Subcutaneous adipose tissue (tissue), 4 donors: Measurements from ENCODE around the gene ERC2. TPM values are rescaled to one million over a fixed set of nuclear protein-coding genes. Genes with fewer than 3 reads are reported as not detected.

Experiments
- CTCF ChIP-seq: fragments of 450-650 bp; IDR thresholded peaks from one replicate; pipeline ENCODE4 v1.5.1; 2016; ENCODE audit warnings: low read depth, mild to moderate bottlenecking, control low read depth, antibody characterized with exemption, moderate library complexity
- total RNA-seq, 4 donors: library from RNA; depleted of rRNA; stranded (reverse); fragments of >200 nt; gene quantifications; one replicate each; pipeline ENCODE4 v1.1.0, GENCODE V29; 2016

ERC2 gene
- total RNA-seq, 4 donors from 2014 or later = 1.1 TPM; not detected in 3

GRCh38 chr3:55716611-55717225 is 751.5 kb downstream of the ERC2 start:
- TF ChIP-seq CTCF = no peak

- TF ChIP-seq CTCF = no peak
Measured at GRCh38 chr3:55716044-55716443, 752.2 kb downstream of the ERC2 start.

GRCh38 chr3:55714057-55714456 is 754.2 kb downstream of the ERC2 start:
- no peak for TF ChIP-seq CTCF

GRCh38 chr3:55711646-55712045 is 756.6 kb downstream of the ERC2 start:
- no peak for TF ChIP-seq CTCF

GRCh38 chr3:55709411-55710012 is 758.8 kb downstream of the ERC2 start:
- no peak for TF ChIP-seq CTCF

- no peak for TF ChIP-seq CTCF
Measured at GRCh38 chr3:55708921-55709320, 759.3 kb downstream of the ERC2 start.

- no peak for TF ChIP-seq CTCF
Measured at GRCh38 chr3:55708242-55708641, 760.0 kb downstream of the ERC2 start.
